RWPE2 (cell line): Measurements from ENCODE around the gene SLC25A1.

ENCODE experiments used
- ATAC-seq: fragments of 200-7000 bp; cut with Tn5 transposase; 3 replicates; pipeline ENCODE4 v1.9.1; 2021; ENCODE audit warnings: low read depth
- DNase-seq: peaks from one replicate; pipeline ENCODE4 v3.0.0-alpha.2; 2020; ENCODE audit warnings: low spot score
- H3K27ac ChIP-seq: fragments of 450-650 bp; 2 replicates; pipeline ENCODE4 v1.5.1; 2017; ENCODE audit warnings: mild to moderate bottlenecking; ENCODE audit not compliant: poor library complexity, severe bottlenecking
- H3K27me3 ChIP-seq: fragments of 250-450 bp; sonication (Bioruptor Pico); 2 replicates; pipeline ENCODE4 v1.5.1; 2021; ENCODE audit warnings: mild to moderate bottlenecking, moderate library complexity; ENCODE audit not compliant: insufficient read depth, poor library complexity, severe bottlenecking
- H3K36me3 ChIP-seq: fragments of 250-450 bp; sonication (Bioruptor Pico); 2 replicates; pipeline ENCODE4 v1.5.1; 2020; ENCODE audit warnings: low read depth, mild to moderate bottlenecking, moderate library complexity
- H3K4me1 ChIP-seq: fragments of 250-450 bp; sonication (Bioruptor Pico); 2 replicates; pipeline ENCODE4 v1.5.1; 2021; ENCODE audit warnings: mild to moderate bottlenecking, moderate library complexity; ENCODE audit not compliant: insufficient read depth, poor library complexity, severe bottlenecking
- H3K4me3 ChIP-seq: fragments of 250-450 bp; sonication (Bioruptor Pico); 2 replicates; pipeline ENCODE4 v1.5.1; 2021; ENCODE audit warnings: mild to moderate bottlenecking, moderate library complexity; ENCODE audit not compliant: severe bottlenecking
- H3K9me3 ChIP-seq: fragments of 250-450 bp; sonication (Bioruptor Pico); 2 replicates; pipeline ENCODE4 v1.5.1; 2021; ENCODE audit warnings: mild to moderate bottlenecking, moderate library complexity; ENCODE audit not compliant: severe bottlenecking
- TF ChIP-seq, protein P1 (sequence below): fragments of 450-650 bp; IDR thresholded peaks from one replicate; pipeline ENCODE4 v1.5.1; 2017; ENCODE audit warnings: mild to moderate bottlenecking, moderate library complexity; ENCODE audit not compliant: poor library complexity, severe bottlenecking

Gene SLC25A1

DNA sequence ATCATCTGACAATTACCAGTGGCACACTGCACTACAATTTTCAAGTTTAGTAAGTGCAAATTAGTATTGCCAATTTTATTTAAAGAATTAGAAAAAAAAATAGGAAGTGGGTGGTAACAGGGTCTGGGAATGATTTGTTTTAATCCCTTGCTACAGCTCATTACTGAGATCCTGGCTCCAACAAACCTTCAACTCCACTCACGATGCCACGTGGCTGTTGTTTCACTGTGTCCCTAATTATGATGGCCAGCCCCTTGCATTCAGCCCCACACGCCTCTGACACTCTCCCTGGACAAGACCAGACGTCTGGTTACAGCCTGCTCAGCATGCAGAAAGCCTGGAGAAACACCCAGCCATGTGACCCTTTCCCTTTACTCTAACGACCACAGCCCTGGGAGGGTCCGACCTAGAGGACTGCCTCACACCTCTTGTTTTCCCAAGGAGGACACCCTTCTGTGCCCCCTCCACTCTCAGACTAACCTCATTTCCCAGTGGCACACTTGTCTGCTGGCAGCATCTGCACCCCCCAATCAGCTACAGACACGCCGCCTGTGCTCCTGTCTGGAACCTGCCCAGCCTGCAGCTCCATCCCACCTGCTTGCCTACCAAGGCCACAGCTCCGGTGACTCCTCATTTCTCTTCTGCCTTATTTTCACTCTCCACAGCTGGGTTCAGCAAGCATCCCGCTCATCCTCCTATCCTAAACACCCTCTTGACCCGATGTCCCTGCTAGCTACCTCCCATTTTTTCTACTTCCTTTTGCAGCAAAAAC lies 18.5 kb upstream of the SLC25A1 start:
- H3K27ac ChIP-seq: no peak overlapping the region
- DNase-seq: no peak
- TF ChIP-seq, protein P1, sequence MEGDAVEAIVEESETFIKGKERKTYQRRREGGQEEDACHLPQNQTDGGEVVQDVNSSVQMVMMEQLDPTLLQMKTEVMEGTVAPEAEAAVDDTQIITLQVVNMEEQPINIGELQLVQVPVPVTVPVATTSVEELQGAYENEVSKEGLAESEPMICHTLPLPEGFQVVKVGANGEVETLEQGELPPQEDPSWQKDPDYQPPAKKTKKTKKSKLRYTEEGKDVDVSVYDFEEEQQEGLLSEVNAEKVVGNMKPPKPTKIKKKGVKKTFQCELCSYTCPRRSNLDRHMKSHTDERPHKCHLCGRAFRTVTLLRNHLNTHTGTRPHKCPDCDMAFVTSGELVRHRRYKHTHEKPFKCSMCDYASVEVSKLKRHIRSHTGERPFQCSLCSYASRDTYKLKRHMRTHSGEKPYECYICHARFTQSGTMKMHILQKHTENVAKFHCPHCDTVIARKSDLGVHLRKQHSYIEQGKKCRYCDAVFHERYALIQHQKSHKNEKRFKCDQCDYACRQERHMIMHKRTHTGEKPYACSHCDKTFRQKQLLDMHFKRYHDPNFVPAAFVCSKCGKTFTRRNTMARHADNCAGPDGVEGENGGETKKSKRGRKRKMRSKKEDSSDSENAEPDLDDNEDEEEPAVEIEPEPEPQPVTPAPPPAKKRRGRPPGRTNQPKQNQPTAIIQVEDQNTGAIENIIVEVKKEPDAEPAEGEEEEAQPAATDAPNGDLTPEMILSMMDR: no peak
- H3K4me1 ChIP-seq: no peaks in the 10 kb centered on the region
- no peaks in the 10 kb centered on the region for H3K9me3 ChIP-seq
- H3K36me3 ChIP-seq: 0 out of 2 replicates have a peak, but pooled peaks cover 16% of the 10 kb centered on the region
- no peak overlapping the region for H3K4me3 ChIP-seq
- ATAC-seq: no peak
- no peaks in the 10 kb centered on the region for H3K27me3 ChIP-seq

DNA sequence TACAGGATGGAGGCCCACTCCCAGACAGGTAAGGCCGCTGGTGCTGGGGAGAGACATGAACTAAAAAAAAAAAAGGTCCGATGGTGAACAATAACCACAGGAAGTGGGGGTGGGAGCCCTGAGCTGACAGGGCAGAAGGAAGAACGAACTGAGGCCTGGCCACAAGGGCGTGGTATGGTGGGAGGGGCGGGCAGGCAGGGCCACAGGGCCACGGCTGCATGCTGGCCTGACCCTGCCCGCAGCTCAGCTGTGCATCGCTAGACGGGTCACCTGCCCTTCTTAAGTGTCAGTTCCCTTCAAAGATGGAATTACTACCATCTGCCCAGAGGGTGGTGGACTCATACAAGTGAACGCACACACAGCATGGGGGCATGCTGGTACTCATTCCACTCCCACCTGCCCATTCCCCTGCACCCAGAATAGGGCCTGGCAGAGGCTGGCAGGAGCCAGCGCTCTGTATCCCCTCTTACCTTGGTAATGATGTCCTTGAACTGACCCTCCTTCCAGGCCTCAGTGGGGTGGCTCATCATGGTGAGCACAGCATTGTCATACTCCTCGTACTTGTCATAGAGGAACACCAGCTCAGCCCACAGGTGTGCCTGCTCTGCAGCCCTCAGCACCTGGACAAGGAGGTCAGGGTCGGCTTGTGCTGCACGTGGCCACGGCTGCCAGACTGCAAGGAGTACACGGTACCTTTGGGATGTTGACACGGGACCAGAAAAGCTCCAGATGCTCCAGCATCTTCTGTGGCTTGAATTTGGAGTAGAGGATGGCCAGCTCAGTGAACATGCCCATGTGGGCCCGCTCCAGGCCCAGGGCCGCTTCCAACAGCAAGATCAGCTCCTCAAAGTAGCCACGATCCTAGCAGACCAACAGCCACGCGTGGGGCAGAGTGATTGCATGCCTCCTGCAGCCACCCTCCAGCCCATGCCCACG lies 17.5 kb upstream of the SLC25A1 start:
- H3K27ac ChIP-seq: no peak overlapping the region
- TF ChIP-seq, protein P1: no peak
- no peaks in the 10 kb centered on the region for H3K9me3 ChIP-seq
- no peaks in the 10 kb centered on the region for H3K27me3 ChIP-seq
- ATAC-seq: no peak
- no peaks in the 10 kb centered on the region for H3K4me1 ChIP-seq
- no peak for DNase-seq
- peaks cover 17% of the 10 kb centered on the region; the same call in 1 of the 2 replicates for H3K36me3 ChIP-seq
- H3K4me3 ChIP-seq: no peak overlapping the region

DNA sequence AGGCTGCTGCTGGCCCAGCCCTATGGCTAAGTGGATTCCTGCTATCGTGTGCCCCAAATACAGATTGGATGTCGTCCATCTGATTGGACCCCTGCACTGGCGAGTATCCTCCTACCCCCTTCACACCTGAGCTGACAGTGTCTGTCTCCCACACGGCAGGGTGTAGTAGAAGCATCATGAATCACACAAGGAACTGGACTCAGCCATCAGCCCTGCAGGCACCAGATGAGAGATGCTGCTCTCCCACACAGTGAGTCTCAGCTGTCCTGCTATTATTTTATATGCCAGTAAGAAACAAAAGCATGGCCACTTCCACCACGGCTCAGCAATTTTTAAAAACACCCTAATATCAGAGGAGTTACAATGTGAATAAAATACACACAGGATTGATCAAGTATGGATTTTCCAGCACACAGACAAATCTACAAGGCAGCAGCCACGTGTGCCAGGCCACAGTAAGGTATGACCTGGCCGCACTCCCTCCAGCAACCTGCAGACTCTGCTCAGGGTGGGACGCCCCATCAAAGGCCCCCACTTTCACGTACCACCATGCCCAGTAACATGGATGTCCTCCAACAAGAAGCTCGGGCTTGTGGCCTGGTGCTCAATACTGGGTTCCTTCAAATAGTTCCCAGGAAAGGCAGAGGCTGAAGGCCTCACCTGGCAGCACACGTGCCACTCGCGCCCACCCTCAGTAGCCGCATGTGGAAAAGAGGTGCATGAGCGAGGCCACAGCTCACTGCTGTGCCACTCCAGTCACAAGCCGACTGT lies 16.4 kb upstream of the SLC25A1 start:
- DNase-seq: no peak
- no peak for ATAC-seq
- no peak overlapping the region for H3K4me3 ChIP-seq
- H3K27me3 ChIP-seq: no peaks in the 10 kb centered on the region
- H3K36me3 ChIP-seq: peaks cover 21% of the 10 kb centered on the region; the same call in 1 of the 2 replicates
- H3K27ac ChIP-seq: no peak overlapping the region
- H3K4me1 ChIP-seq: no peaks in the 10 kb centered on the region
- TF ChIP-seq, protein P1: no peak
- no peaks in the 10 kb centered on the region for H3K9me3 ChIP-seq

DNA sequence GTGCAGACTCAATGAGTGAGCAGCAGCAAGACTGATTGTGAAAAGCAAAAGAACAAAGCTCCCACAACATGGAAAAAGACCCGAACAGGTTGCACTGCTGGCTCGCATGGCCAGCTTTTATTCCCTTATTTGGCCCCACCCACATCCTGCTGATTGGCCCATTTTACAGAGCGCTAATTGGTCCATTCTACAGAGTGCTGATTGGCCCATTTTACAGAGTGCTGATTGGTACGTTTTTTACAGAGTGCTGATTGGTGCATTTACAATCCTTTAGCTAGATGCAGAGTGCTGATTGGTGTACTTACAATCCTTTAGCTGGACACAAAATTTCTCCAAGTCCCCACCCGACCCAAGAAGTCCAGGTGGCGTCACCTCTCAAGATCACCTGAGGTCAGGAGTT lies 15.3 kb upstream of the SLC25A1 start:
- no peak overlapping the region for H3K27ac ChIP-seq
- H3K4me3 ChIP-seq: no peak overlapping the region
- TF ChIP-seq, protein P1: no peak

More for the DNA sequence above, 15.3 kb upstream of the SLC25A1 start:
- Histone ChIP-seq H3K36me3 (peaks cover 15% of the 10 kb centered on the region; the same call in 1 of the 2 replicates), H3K27me3 (no peaks in the 10 kb centered on the region), H3K4me1 (no peaks in the 10 kb centered on the region), H3K9me3 (no peaks in the 10 kb centered on the region)
- ATAC-seq: no peak
- no peak for DNase-seq
